GM12801 (cell line): ENCODE data around the gene DCTN5.

Experiments used
- CTCF ChIP-seq: IDR thresholded peaks from one replicate; pipeline ENCODE4 v1.5.1; 2011; ENCODE audit warnings: control low read depth; ENCODE audit not compliant: insufficient read length; ENCODE audit errors: extremely low read depth

Gene DCTN5

GRCh38 chr16:23608194-23608593, 33.1 kb upstream of the DCTN5 start:
- no peak for TF ChIP-seq CTCF

- TF ChIP-seq CTCF, result no peak
Measured at GRCh38 chr16:23609929-23610328, 31.3 kb upstream of the DCTN5 start.

- no peak for TF ChIP-seq CTCF
Measured at GRCh38 chr16:23611936-23612335, 29.3 kb upstream of the DCTN5 start.

GRCh38 chr16:23615805-23616204, 25.5 kb upstream of the DCTN5 start:
- no peak for TF ChIP-seq CTCF

GRCh38 chr16:23624092-23624491, 17.2 kb upstream of the DCTN5 start:
- no peak for TF ChIP-seq CTCF

- TF ChIP-seq CTCF, result no peak
Measured at GRCh38 chr16:23629516-23629915, 11.8 kb upstream of the DCTN5 start.

- TF ChIP-seq CTCF, result no peak
Measured at GRCh38 chr16:23634461-23635036, 6.7 kb upstream of the DCTN5 start.
